Gastrocnemius medialis (tissue), 4 donors: ENCODE results near the gene THSD7A. TPM values are rescaled to one million over a fixed set of nuclear protein-coding genes. Genes with fewer than 3 reads are reported as not detected.

Experiments
- ATAC-seq, 2 donors: fragments of 150-250 bp; one replicate each; pipeline ENCODE4 v1.9.1; 2016
- DNase-seq, 2 donors: peaks; one replicate each; pipeline ENCODE4 v3.0.0-alpha.2; 2019
- H3K27ac ChIP-seq, 4 donors: fragments of 200-600 bp; sonication (generic); 1 replicate in 1 of 4; 2 replicates in 3 of 4; pipeline ENCODE4 v1.5.1; 2016 to 2018; ENCODE audit warnings: mild to moderate bottlenecking in 2 of 4, moderate library complexity in 1 of 4
- H3K27me3 ChIP-seq, 3 donors: fragments of 200-600 bp; sonication (generic) in 2 of 3; 1 replicate in 1 of 3; 2 replicates in 2 of 3; pipeline versions ENCODE4 v1.5.1 to v1.6.0; 2016 to 2019; ENCODE audit warnings: mild to moderate bottlenecking in 1 of 3, moderate library complexity in 1 of 3
- H3K36me3 ChIP-seq, 2 donors: fragments of 200-600 bp; sonication (generic) in 1 of 2; one replicate each; pipeline ENCODE4 v1.5.1; 2017 to 2018
- H3K4me1 ChIP-seq, 2 donors: fragments of 200-600 bp; sonication (generic) in 1 of 2; one replicate each; pipeline ENCODE4 v1.5.1; 2016 to 2017; ENCODE audit warnings: mild to moderate bottlenecking in 2 of 2
- H3K4me3 ChIP-seq, 4 donors: fragments of 200-600 bp; sonication (generic) in 3 of 4; 1 replicate in 1 of 4; 2 replicates in 3 of 4; pipeline ENCODE4 v1.5.1; 2016 to 2019; ENCODE audit warnings: mild to moderate bottlenecking in 2 of 4
- H3K9me3 ChIP-seq, 3 donors: fragments of 200-600 bp; sonication (generic) in 2 of 3; 1 replicate in 1 of 3; 2 replicates in 2 of 3; pipeline ENCODE4 v1.5.1; 2016 to 2019
- CTCF ChIP-seq, 5 experiments: fragments of 450-650 bp in 3 of 5; fragments of 200-600 bp in 2 of 5; sonication (generic) in 2 of 5; IDR thresholded peaks in 4 of 5; conservative IDR thresholded peaks in 1 of 5; 1 replicate in 4 of 5; 2 replicates in 1 of 5; pipeline ENCODE4 v1.5.1; 2016 to 2019; ENCODE audit warnings: antibody characterized with exemption in 5 of 5, mild to moderate bottlenecking in 3 of 5, moderate library complexity in 3 of 5
- POLR2A ChIP-seq, 2 donors: fragments of 450-650 bp; IDR thresholded peaks; one replicate each; pipeline ENCODE4 v1.6.1; 2017; ENCODE audit warnings: antibody characterized with exemption in 2 of 2, mild to moderate bottlenecking in 2 of 2, moderate library complexity in 2 of 2
- in situ Hi-C, 4 donors: fragments of 200-750 bp; cut with MboI; loops; one replicate each; pipeline versions ENCODE4 v1.15.0 to v1.8.0; 2017; ENCODE audit warnings: low sequenced_read_pairs in 4 of 4
- intact Hi-C: fragments of 100-400 bp; cut with DNase I; formaldehyde crosslinking; loops from one replicate; pipeline ENCODE4 v1.15.1; 2023; ENCODE audit warnings: low total_unique reads
- total RNA-seq, 4 donors: library from RNA; depleted of rRNA; stranded (reverse); fragments of >200 nt; gene quantifications; one replicate each; pipeline versions ENCODE4 v1.1.0 to v1.2.3, GENCODE V29; 2016

The THSD7A gene
- total RNA-seq, 4 donors from 2014 or later: 0.36 to 0.78 (median 0.66) TPM

GRCh38 chr7:11633310-11633709 lies 198.7 kb downstream of the THSD7A start:
- TF ChIP-seq POLR2A (IDR thresholded peaks at IDR 0.05) (no peak), CTCF (IDR thresholded peaks at IDR 0.05 in 4 of 5, conservative IDR thresholded peaks at IDR 0.05 in 1 of 5) (no peak)
- Histone ChIP-seq H3K4me3 (no peak overlapping the region), H3K9me3 (no peaks in the 10 kb centered on the region), H3K27me3 (no peaks in the 10 kb centered on the region), H3K36me3 (no peaks in the 10 kb centered on the region), H3K4me1 (no peaks in the 10 kb centered on the region), H3K27ac (no peak overlapping the region)
- DNase-seq: no peak
- intact Hi-C loops (no loop called here), in situ Hi-C loops (no loop called here)
- no peak for ATAC-seq

GRCh38 chr7:11630355-11630754 lies 201.6 kb downstream of the THSD7A start:
- TF ChIP-seq CTCF (IDR thresholded peaks at IDR 0.05 in 4 of 5, conservative IDR thresholded peaks at IDR 0.05 in 1 of 5): no peak
- no peak for TF ChIP-seq POLR2A (IDR thresholded peaks at IDR 0.05)
- H3K27ac ChIP-seq: no peak overlapping the region
- no peaks in the 10 kb centered on the region for H3K9me3 ChIP-seq
- in situ Hi-C loops (no loop called here), intact Hi-C loops (no loop called here)
- no peaks in the 10 kb centered on the region for H3K27me3 ChIP-seq
- H3K4me1 ChIP-seq: no peaks in the 10 kb centered on the region
- no peaks in the 10 kb centered on the region for H3K36me3 ChIP-seq
- H3K4me3 ChIP-seq: no peak overlapping the region
- DNase-seq: no peak
- ATAC-seq: no peak

GRCh38 chr7:11625669-11626068 lies 206.3 kb downstream of the THSD7A start:
- ATAC-seq: peak; percentile 52 to 55
- TF ChIP-seq CTCF (IDR thresholded peaks at IDR 0.05 in 4 of 5, conservative IDR thresholded peaks at IDR 0.05 in 1 of 5): no peak
- TF ChIP-seq POLR2A (IDR thresholded peaks at IDR 0.05): no peak
- in situ Hi-C loops: no loop called here

GRCh38 chr7:11623093-11623678 lies 208.8 kb downstream of the THSD7A start:
- no peak overlapping the region for H3K27ac ChIP-seq
- no peak for ATAC-seq
- no peaks in the 10 kb centered on the region for H3K36me3 ChIP-seq
- in situ Hi-C loops: no loop called here
- H3K9me3 ChIP-seq: no peaks in the 10 kb centered on the region
- intact Hi-C loops: no loop called here
- TF ChIP-seq POLR2A (IDR thresholded peaks at IDR 0.05): no peak
- TF ChIP-seq CTCF (IDR thresholded peaks at IDR 0.05 in 4 of 5, conservative IDR thresholded peaks at IDR 0.05 in 1 of 5): no peak
- H3K27me3 ChIP-seq: no peaks in the 10 kb centered on the region
- no peaks in the 10 kb centered on the region for H3K4me1 ChIP-seq
- no peak for DNase-seq
- no peak overlapping the region for H3K4me3 ChIP-seq

More at GRCh38 chr7:11625669-11626068, 206.3 kb downstream of the THSD7A start:
- no peaks in the 10 kb centered on the region for H3K4me1 ChIP-seq
- H3K27ac ChIP-seq: peak overlapping the region in 2 of 4 donors; percentile 20 to 25
- no peak for DNase-seq
- no peak overlapping the region for H3K4me3 ChIP-seq
- H3K9me3 ChIP-seq: no peaks in the 10 kb centered on the region
- intact Hi-C loops: no loop called here
- no peaks in the 10 kb centered on the region for H3K36me3 ChIP-seq
- H3K27me3 ChIP-seq: no peaks in the 10 kb centered on the region
